CD4-positive, alpha-beta memory T cell (primary cell): Measurements from ENCODE around the gene ATP13A5. TPM values are rescaled to one million over a fixed set of nuclear protein-coding genes. Genes with fewer than 3 reads are reported as not detected.

Experiments used
- CTCF ChIA-PET: fragments of 350-600 bp; sonication (Branson Sonifier 250); formaldehyde crosslinking; loops from one replicate; lab custom pipeline; 2021; ENCODE audit warnings: inconsistent platforms; ENCODE audit not compliant: partially characterized antibody; lab: Charles Lee
- POLR2A ChIA-PET: fragments of 350-600 bp; sonication (Branson Sonifier 250); formaldehyde crosslinking; loops from one replicate; lab custom pipeline; 2021; ENCODE audit not compliant: partially characterized antibody; lab: Charles Lee
- DNase-seq, 5 donors: peaks; one replicate each; pipeline versions ENCODE4 v3.0.0 to v3.0.0-alpha.2; 2020 to 2022; ENCODE audit warnings: mixed read lengths in 1 of 5
- H3K27ac ChIP-seq: one replicate; pipeline ENCODE4 v1.7.0; 2013; ENCODE audit warnings: low read depth, low read length
- H3K27me3 ChIP-seq: 2 replicates; pipeline ENCODE4 v1.7.0; 2013; ENCODE audit warnings: mild to moderate bottlenecking, low read length, moderate library complexity; ENCODE audit not compliant: insufficient read depth
- H3K36me3 ChIP-seq: 2 replicates; pipeline ENCODE4 v1.7.0; 2013; ENCODE audit warnings: mild to moderate bottlenecking, low read length, moderate library complexity; ENCODE audit not compliant: insufficient read depth
- H3K4me1 ChIP-seq: 2 replicates; pipeline ENCODE4 v1.7.0; 2013; ENCODE audit warnings: mild to moderate bottlenecking, low read length, moderate library complexity; ENCODE audit not compliant: insufficient read depth
- H3K4me3 ChIP-seq, 2 donors: one replicate each; pipeline ENCODE4 v1.7.0; 2013; ENCODE audit warnings: low read length in 2 of 2, mild to moderate bottlenecking in 1 of 2
- H3K9me3 ChIP-seq, 2 donors: one replicate each; pipeline ENCODE4 v1.7.0; 2013; ENCODE audit warnings: low read length in 2 of 2, control low read depth in 1 of 2; ENCODE audit not compliant: control insufficient read depth in 1 of 2
- H3K27ac Mint-ChIP-seq, 7 donors: one replicate each; pipeline ENCODE4 v1.8.0; 2020 to 2021; ENCODE audit warnings: mixed read lengths in 7 of 7, mild to moderate bottlenecking in 6 of 7, inconsistent platforms in 3 of 7, moderate library complexity in 3 of 7
- H3K27me3 Mint-ChIP-seq, 2 donors: one replicate each; pipeline ENCODE4 v1.8.0; 2020 to 2021; ENCODE audit warnings: mixed read lengths in 2 of 2
- H3K36me3 Mint-ChIP-seq, 2 donors: one replicate each; pipeline ENCODE4 v1.8.0; 2020 to 2021; ENCODE audit warnings: mixed read lengths in 2 of 2, inconsistent platforms in 1 of 2, mild to moderate bottlenecking in 1 of 2
- H3K4me1 Mint-ChIP-seq, 4 donors: one replicate each; pipeline ENCODE4 v1.8.0; 2020 to 2021; ENCODE audit warnings: mixed read lengths in 4 of 4, mild to moderate bottlenecking in 1 of 4
- H3K4me3 Mint-ChIP-seq, 8 donors: one replicate each; pipeline ENCODE4 v1.8.0; 2020 to 2021; ENCODE audit warnings: mixed read lengths in 8 of 8, mild to moderate bottlenecking in 7 of 8, moderate library complexity in 6 of 8, inconsistent platforms in 3 of 8
- H3K9me3 Mint-ChIP-seq, 8 donors: one replicate each; pipeline ENCODE4 v1.8.0; 2020 to 2021; ENCODE audit warnings: mixed read lengths in 8 of 8, mild to moderate bottlenecking in 5 of 8, inconsistent platforms in 3 of 8, moderate library complexity in 1 of 8
- intact Hi-C: fragments of 100-400 bp; cut with micrococcal nuclease; formaldehyde crosslinking; loops from one replicate; pipeline ENCODE4 v1.15.1; 2023
- polyA plus RNA-seq, 2 donors: library from polyadenylated mRNA; unstranded; fragments of 300-500 nt; fragmentation: Illumina TruSeq; gene quantifications; one replicate each; pipeline ENCODE4 v1.2.3, GENCODE V29; 2021
- total RNA-seq, 2 experiments: library from RNA; stranded (reverse); gene quantifications; one replicate each; pipeline ENCODE4 v1.2.3, GENCODE V29; 2021

The ATP13A5 gene
- total RNA-seq (not detected), polyA plus RNA-seq (not detected)

- Mint-ChIP-seq H3K36me3 (no peaks in the 10 kb centered on the region), H3K27ac (no peak within 1 kb of the TSS), H3K4me1 (no peaks in the 10 kb centered on the region), H3K4me3 (no peak within 1 kb of the TSS), H3K9me3 (no peaks in the 10 kb centered on the region), H3K27me3 (peaks cover 8 to 9% of the 10 kb centered on the region in 2 donors)
- H3K27ac ChIP-seq, result no peak within 1 kb of the TSS
- H3K4me1 ChIP-seq, result no peaks in the 10 kb centered on the region
- no peaks in the 10 kb centered on the region for H3K36me3 ChIP-seq
- DNase-seq, result no peak
- H3K27me3 ChIP-seq, result no peaks in the 10 kb centered on the region
- intact Hi-C loops, result no loop called here
- ChIA-PET POLR2A (no interaction called here), CTCF (no interaction called here)
- H3K4me3 ChIP-seq, result no peak within 1 kb of the TSS
- no peaks in the 10 kb centered on the region for H3K9me3 ChIP-seq
Observed at GRCh38 chr3:193378706-193379105, at the start of gene ATP13A5. ATP13A5 (minus strand) TSS chr3:193378753; CDS start chr3:193378725, 28 bp downstream.

- Mint-ChIP-seq H3K27ac (no peak overlapping the region), H3K36me3 (peaks cover 27 to 54% of the 10 kb centered on the region in 2 donors), H3K4me3 (no peak overlapping the region), H3K4me1 (no peaks in the 10 kb centered on the region), H3K27me3 (peaks cover 3 to 4% of the 10 kb centered on the region in 2 donors), H3K9me3 (peaks cover 9 to 74% (median 41%) of the 10 kb centered on the region in 8 donors)
- CTCF ChIA-PET, result no interaction called here
- intact Hi-C loops, result no loop called here
- Histone ChIP-seq H3K4me3 (no peak overlapping the region), H3K27ac (no peak overlapping the region), H3K36me3 (no peaks in the 10 kb centered on the region), H3K27me3 (no peaks in the 10 kb centered on the region), H3K9me3 (no peaks in the 10 kb centered on the region), H3K4me1 (no peaks in the 10 kb centered on the region)
- no peak for DNase-seq
- POLR2A ChIA-PET, result no interaction called here
Observed at GRCh38 chr3:193418576-193419373, 40.2 kb upstream of the ATP13A5 start.

- Mint-ChIP-seq H3K4me1 (no peaks in the 10 kb centered on the region), H3K9me3 (peaks cover 5 to 61% (median 45%) of the 10 kb centered on the region in 8 donors), H3K36me3 (peaks cover 25 to 60% of the 10 kb centered on the region in 2 donors), H3K27ac (peak overlapping the region in 1 of 7 donors; percentile 1), H3K27me3 (peaks cover 1 to 3% of the 10 kb centered on the region in 2 donors), H3K4me3 (no peak overlapping the region)
- no peaks in the 10 kb centered on the region for H3K36me3 ChIP-seq
- H3K4me1 ChIP-seq, result no peaks in the 10 kb centered on the region
- ChIA-PET POLR2A (no interaction called here), CTCF (no interaction called here)
- H3K27ac ChIP-seq, result no peak overlapping the region
- no peaks in the 10 kb centered on the region for H3K9me3 ChIP-seq
- no peak overlapping the region for H3K4me3 ChIP-seq
- DNase-seq, result no peak
- H3K27me3 ChIP-seq, result no peaks in the 10 kb centered on the region
- intact Hi-C loops, result no loop called here
Observed at GRCh38 chr3:193416629-193417028, 38.1 kb upstream of the ATP13A5 start.

- H3K4me3 Mint-ChIP-seq, result no peak overlapping the region
- intact Hi-C loops, result no loop called here
- H3K4me3 ChIP-seq, result no peak overlapping the region
- H3K4me1 Mint-ChIP-seq, result no peaks in the 10 kb centered on the region
- no peaks in the 10 kb centered on the region for H3K4me1 ChIP-seq
- no peaks in the 10 kb centered on the region for H3K27me3 Mint-ChIP-seq
- no peak overlapping the region for H3K27ac ChIP-seq
- no peaks in the 10 kb centered on the region for H3K27me3 ChIP-seq
- DNase-seq, result no peak
- peaks cover 0 to 6% of the 10 kb centered on the region in 2 donors for H3K36me3 Mint-ChIP-seq
- no peak overlapping the region for H3K27ac Mint-ChIP-seq
- peaks cover 0 to 5% (median 0%) of the 10 kb centered on the region in 8 donors for H3K9me3 Mint-ChIP-seq
- no peaks in the 10 kb centered on the region for H3K36me3 ChIP-seq
- H3K9me3 ChIP-seq, result no peaks in the 10 kb centered on the region
- ChIA-PET POLR2A (no interaction called here), CTCF (no interaction called here)
Observed at GRCh38 chr3:193407688-193408087, 29.1 kb upstream of the ATP13A5 start.

GRCh38 chr3:193407112-193407511 is 28.6 kb upstream of the ATP13A5 start:
- H3K27ac Mint-ChIP-seq, result no peak overlapping the region

GRCh38 chr3:193403307-193403706 is 24.8 kb upstream of the ATP13A5 start:
- H3K27ac Mint-ChIP-seq, result no peak overlapping the region
- intact Hi-C loops, result no loop called here
- Histone ChIP-seq H3K4me3 (no peak overlapping the region), H3K9me3 (no peaks in the 10 kb centered on the region), H3K27me3 (no peaks in the 10 kb centered on the region), H3K36me3 (no peaks in the 10 kb centered on the region), H3K27ac (no peak overlapping the region), H3K4me1 (no peaks in the 10 kb centered on the region)
- CTCF ChIA-PET, result no interaction called here
- H3K4me1 Mint-ChIP-seq, result no peaks in the 10 kb centered on the region
- H3K36me3 Mint-ChIP-seq, result no peaks in the 10 kb centered on the region
- POLR2A ChIA-PET, result no interaction called here
- peaks cover 0 to 3% (median 0%) of the 10 kb centered on the region in 8 donors for H3K9me3 Mint-ChIP-seq
- no peak for DNase-seq
- no peak overlapping the region for H3K4me3 Mint-ChIP-seq
- H3K27me3 Mint-ChIP-seq, result no peaks in the 10 kb centered on the region

More at GRCh38 chr3:193407112-193407511, 28.6 kb upstream of the ATP13A5 start:
- Histone ChIP-seq H3K27me3 (no peaks in the 10 kb centered on the region), H3K4me1 (no peaks in the 10 kb centered on the region), H3K27ac (no peak overlapping the region), H3K36me3 (no peaks in the 10 kb centered on the region), H3K9me3 (no peaks in the 10 kb centered on the region), H3K4me3 (no peak overlapping the region)
- no peak for DNase-seq
- no peaks in the 10 kb centered on the region for H3K27me3 Mint-ChIP-seq
- ChIA-PET CTCF (no interaction called here), POLR2A (no interaction called here)
- no peak overlapping the region for H3K4me3 Mint-ChIP-seq
- H3K36me3 Mint-ChIP-seq, result peaks cover 0 to 2% of the 10 kb centered on the region in 2 donors
- no peaks in the 10 kb centered on the region for H3K4me1 Mint-ChIP-seq
- intact Hi-C loops, result no loop called here
- H3K9me3 Mint-ChIP-seq, result peaks cover 0 to under 1% (median 0%) of the 10 kb centered on the region in 8 donors

- no peaks in the 10 kb centered on the region for H3K36me3 Mint-ChIP-seq
- H3K4me1 Mint-ChIP-seq, result no peaks in the 10 kb centered on the region
- Histone ChIP-seq H3K9me3 (no peaks in the 10 kb centered on the region), H3K27ac (no peak overlapping the region), H3K27me3 (no peaks in the 10 kb centered on the region), H3K4me1 (no peaks in the 10 kb centered on the region), H3K4me3 (no peak overlapping the region), H3K36me3 (no peaks in the 10 kb centered on the region)
- no peak overlapping the region for H3K27ac Mint-ChIP-seq
- H3K27me3 Mint-ChIP-seq, result peaks cover 0 to 3% of the 10 kb centered on the region in 2 donors
- no peak overlapping the region for H3K4me3 Mint-ChIP-seq
- intact Hi-C loops, result no loop called here
- ChIA-PET CTCF (no interaction called here), POLR2A (no interaction called here)
- DNase-seq, result no peak
- H3K9me3 Mint-ChIP-seq, result peaks cover 0 to 5% (median 0%) of the 10 kb centered on the region in 8 donors
Observed at GRCh38 chr3:193400304-193400703, 21.8 kb upstream of the ATP13A5 start.
